AG09309 (cell line): ENCODE measurements around the gene CSN1S1.
"Not testable (repeated sequence)": the region's sequence is repeated elsewhere in the genome, so short reads cannot be mapped to it uniquely, and the experiment has no call there.

ENCODE experiments used
- DNase-seq: peaks from one replicate; pipeline ENCODE4 v3.0.0-alpha.2; 2010; ENCODE audit warnings: low read depth
- H3K4me3 ChIP-seq: 2 replicates; pipeline ENCODE4 v1.5.1; 2011; ENCODE audit warnings: mild to moderate bottlenecking, low read depth, low read length, moderate library complexity; ENCODE audit not compliant: control insufficient read depth
- CTCF ChIP-seq: IDR thresholded peaks from 2 replicates; pipeline ENCODE4 v1.5.1; 2011; ENCODE audit warnings: mild to moderate bottlenecking, low read depth, low read length, inconsistent platforms; ENCODE audit not compliant: insufficient read depth, control insufficient read depth; ENCODE audit errors: missing control alignments

CSN1S1 gene

GRCh38 chr4:69896530-69897116, 34.2 kb upstream of the CSN1S1 start:
- DNase-seq: no peak
- H3K4me3 ChIP-seq: no peak overlapping the region
- TF ChIP-seq CTCF: no peak

GRCh38 chr4:69907151-69907550, 23.7 kb upstream of the CSN1S1 start:
- no peak overlapping the region for H3K4me3 ChIP-seq
- no peak for DNase-seq
- no peak for TF ChIP-seq CTCF

DNA sequence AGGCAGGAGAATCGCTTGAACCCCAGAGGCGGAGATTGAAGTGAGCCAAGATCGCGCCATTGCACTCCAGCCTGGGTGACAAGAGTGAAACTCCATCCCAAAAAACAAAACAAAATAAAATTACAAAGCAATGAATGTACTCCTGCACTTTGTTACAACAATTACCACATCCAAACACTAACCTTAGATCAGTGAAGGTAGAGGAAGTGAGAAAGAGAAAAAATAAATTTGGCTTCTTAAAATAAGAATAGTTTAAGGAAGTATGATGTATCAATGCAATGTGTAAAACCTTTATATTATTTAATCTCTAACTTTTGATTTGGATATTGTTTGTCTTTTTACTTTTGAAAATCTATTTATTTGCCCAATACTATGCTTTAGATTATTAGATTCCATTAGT, 21.7 kb upstream of the CSN1S1 start:
- TF ChIP-seq CTCF: no peak
- no peak for DNase-seq
- no peak overlapping the region for H3K4me3 ChIP-seq

DNA sequence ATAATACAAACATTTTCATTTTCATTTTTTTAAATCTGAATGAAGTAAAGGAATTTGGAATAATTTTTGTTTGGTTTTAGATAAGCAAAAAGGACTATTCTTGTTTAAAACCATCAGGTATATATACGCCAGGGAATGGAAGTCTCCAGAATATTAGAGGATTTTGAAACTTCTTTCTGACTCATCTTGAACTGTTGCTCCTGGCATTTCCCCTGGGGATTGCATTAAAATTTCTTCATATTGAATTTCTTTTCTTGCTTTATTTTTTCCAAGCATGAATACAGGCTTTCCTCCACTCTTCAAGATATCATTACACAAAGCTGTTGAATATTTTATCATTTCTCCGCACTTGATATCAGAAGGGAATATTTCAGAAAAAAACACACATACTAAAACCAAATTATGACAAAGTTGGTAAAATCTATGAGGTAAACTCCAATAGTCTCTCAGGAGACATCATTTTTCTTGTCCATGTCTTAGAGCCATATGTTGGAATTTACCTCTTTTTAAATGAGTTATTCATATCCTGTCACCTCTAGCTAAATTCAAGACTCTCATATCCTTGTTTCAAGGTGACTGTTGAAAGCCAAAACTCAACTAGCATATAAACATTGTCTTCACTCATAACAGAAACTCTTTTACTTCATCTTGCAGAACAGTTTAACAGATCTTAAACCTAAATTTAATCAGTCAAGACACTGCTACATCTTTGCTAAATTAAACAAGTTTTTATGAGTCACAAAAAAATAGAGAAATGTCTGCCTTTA, 20.7 kb upstream of the CSN1S1 start:
- no peak for TF ChIP-seq CTCF
- no peak for DNase-seq
- H3K4me3 ChIP-seq: no peak overlapping the region

DNA sequence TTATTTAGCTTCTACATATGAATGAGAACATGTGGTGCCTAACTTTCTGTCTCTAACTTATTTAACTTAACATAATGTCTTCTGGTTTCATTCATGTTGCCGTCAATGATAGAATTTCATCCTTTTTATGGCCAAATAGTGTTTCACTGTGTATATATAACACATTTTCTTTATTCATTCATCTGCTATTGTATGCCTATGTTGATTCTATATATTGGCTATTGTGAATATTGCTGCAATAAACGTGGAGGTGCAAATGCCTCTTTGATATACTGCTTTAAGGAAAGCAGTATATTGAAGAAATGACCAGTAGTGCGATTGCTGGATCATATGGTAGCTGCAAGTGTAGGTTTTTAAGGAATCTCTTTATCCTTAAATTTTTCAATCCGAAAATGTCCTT, 10.0 kb upstream of the CSN1S1 start:
- H3K4me3 ChIP-seq: no peak overlapping the region
- no peak for TF ChIP-seq CTCF
- no peak for DNase-seq

- DNase-seq, H3K4me3 ChIP-seq: not testable (repeated sequence)
Measured at GRCh38 chr4:69923782-69924410, 7.0 kb upstream of the CSN1S1 start.

DNA sequence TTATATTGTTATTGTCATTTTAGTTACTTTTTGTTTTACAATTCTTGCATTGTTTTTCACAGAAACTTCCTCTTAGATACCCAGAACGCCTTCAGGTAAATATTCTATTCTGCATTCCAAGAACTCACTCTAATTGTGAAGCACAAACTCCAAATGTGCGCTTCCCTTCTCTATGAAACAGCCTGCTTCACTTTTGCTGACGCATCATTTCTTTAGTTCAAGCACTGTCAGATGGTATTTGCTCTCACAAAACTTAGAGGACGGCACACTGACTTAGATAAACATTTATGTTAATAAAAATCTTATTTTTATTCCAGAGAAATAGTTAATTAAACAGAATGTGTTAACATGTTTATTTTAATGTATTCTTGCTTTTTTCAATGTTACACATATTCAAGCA, 3.3 kb downstream of the CSN1S1 start:
- no peak overlapping the region for H3K4me3 ChIP-seq
- no peak for TF ChIP-seq CTCF
- DNase-seq: no peak
